Islet of Langerhans (tissue), 1 donor: ENCODE data around the gene ZNF182.
A peak's percentile ranks its signal among the peaks of the same experiment; 100 is the strongest.
"Not testable (repeated sequence)": the region's sequence is repeated elsewhere in the genome, so short reads cannot be mapped to it uniquely, and the experiment has no call there.

Source experiments
- FAIRE-seq: peaks from one replicate; lab custom pipeline; 2011; peaks lifted over from hg19 to GRCh38; lab: Jason Lieb, UNC

ZNF182 gene

GRCh38 chrX:48001260-48001659 is 2.5 kb downstream of the ZNF182 start:
- no peak for FAIRE-seq

DNA sequence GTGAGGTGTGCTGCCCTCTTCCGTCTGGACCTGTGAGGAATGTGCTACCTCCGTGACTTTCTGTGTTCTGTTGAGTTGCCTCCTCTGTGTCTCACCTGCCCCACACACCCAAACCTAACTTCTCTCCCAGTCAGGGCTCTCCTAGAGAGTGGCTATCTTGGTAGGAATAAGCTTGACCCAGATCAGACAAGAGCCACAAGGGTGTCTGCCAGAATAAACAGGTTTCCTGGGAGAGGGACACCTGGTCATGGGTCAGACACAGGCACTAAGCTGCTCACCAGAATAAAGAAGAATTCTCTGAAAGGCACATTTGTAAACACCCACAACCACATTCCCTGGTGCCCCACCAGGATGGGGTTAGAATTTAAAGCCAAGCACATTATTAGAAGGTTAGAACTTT is 11.1 kb downstream of the ZNF182 start:
- no peak for FAIRE-seq

- no peak for FAIRE-seq
Measured at GRCh38 chrX:47992095-47992380, 11.8 kb downstream of the ZNF182 start.

DNA sequence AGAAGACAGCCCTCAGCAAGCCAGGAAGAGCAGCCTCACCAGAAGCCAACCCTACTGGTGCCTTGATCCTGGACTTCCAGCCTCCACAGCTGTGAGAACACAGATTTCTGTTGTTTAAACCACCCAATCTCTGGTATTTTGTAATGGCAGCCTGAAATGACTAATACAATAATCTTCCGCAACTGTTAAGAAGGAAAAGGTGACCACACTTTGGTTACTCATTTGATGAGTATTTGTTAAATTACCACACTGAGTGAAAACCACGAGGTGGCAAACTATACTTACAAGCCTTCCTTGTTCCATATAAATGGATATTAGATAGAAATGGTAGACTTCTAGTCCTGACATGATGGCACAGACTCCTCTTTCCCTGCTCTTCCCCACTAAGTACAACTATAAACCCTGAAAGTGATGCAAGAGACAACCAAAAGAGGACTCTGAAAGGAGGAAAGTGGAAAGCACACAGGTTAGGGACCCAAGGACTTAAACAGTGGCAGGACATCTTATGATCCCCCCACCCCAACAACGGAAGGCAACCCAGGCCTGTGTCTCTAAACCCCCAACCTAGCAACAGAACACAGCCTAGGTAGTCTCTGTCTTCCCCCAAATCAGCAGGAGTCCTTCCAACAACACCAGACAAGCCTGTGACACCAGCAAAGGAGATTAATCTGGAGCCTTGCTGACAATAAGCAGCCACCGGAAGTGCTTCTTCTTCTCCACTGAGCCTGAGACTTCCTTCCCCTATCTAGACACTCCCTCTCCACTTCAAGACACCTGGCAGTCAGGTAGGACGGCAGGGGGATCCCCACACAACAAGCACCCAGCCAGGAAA is 12.3 kb downstream of the ZNF182 start:
- no peak for FAIRE-seq

DNA sequence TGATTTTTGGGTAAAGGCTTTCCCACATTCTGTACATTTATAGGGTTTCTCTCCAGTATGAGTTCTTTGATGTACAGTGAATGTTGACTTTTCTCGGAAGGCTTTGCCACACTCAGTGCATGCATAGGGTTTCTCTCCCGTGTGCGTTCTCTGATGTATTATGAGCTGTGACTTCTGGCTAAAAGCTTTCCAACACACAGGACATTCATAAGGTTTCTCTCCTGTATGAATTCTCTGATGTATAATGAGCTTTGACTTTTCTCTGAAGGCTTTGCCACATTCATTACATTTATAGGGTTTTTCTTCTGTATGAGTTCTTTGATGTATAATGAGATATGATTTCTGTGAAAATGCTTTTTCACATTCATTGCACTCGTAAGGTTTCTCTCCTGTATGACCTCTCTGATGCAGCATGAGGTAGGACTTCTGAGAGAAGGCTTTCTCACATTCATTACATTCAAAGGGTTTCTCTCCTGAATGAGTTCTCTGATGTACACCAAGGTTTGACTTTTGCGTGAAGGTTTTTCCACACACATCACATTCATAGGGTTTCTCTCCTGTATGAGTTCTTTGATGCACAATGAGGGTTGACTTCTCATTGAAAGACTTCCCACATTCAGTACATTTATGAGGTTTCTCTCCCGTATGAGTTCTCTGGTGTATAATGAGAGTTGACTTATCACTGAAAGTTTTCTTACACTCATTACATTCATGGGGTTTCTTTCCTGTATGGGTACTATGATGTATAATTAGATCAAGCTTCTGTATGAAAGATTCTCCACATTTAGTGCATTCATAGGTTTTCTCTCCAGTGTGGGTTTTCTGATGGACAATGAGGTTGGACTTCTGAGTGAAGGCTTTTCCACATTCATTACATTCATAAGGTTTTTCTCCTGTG is 27.3 kb downstream of the ZNF182 start:
- FAIRE-seq = no peak

DNA sequence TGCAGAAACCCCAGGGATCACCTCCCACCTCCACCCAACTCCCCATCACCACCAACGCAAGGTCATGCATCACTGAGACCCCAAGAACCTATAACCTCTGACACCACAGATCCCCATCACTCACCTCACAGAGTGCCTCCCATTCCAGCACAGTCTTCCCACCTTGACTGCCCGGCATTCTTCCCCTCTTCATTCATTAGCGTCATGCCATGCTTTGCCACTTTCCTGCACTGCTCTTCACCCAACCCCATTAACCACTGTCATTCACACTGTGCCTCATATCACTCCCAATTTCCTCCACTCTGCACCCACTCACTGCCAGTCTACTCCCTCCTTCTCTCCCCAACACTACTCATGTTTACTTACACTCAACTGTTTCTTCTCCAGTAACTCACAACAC is 30.6 kb downstream of the ZNF182 start:
- FAIRE-seq = no peak

DNA sequence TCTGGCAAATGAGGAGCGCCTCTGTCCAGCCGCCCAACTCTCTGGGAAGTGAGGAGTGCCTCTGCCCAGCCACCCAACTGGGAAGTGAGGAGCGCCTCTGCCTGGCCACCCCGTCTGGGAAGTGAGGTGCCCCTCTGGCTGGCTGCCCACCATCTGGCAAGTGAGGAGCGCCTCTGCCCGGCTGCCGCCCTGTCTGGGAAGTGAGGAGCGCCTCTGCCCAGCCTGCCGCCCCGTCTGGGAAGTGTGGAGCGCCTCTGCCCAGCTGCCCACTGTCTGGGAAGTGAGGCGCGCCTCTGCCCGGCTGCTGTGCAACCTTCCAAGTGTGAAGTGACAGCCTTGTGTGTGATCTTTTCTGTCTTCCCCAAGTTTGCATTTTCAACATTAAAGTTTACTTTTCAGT is 38.3 kb downstream of the ZNF182 start:
- FAIRE-seq = not testable (repeated sequence)

DNA sequence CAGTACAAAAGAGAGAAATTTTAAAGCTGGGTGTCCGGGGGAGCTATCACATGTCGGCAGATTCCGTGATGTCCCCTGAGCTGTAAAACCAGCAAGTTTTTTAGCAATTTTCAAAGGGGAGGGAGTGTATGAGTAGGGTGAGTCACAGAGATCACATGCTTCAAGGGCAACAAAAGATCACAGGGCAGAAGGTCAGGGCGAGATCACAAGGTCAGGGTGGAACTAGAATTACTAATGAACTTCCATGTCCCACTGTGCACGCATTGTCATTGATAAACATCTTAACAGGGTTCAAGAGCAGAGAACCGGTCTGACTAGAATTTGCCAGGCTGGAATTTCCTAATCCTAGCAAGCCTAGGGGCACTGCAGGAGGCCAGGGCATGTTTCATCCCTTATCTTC is 42.0 kb downstream of the ZNF182 start:
- FAIRE-seq = not testable (repeated sequence)

- FAIRE-seq = no peak
Measured at GRCh38 chrX:47960406-47960805, 43.4 kb downstream of the ZNF182 start.

- FAIRE-seq = no peak
Measured at GRCh38 chrX:47958761-47959342, 44.9 kb downstream of the ZNF182 start.

GRCh38 chrX:47958206-47958605 is 45.6 kb downstream of the ZNF182 start:
- not testable (repeated sequence) for FAIRE-seq

- FAIRE-seq = no peak
Measured at GRCh38 chrX:47956016-47956415, 47.8 kb downstream of the ZNF182 start.

GRCh38 chrX:47955295-47955694 is 48.5 kb downstream of the ZNF182 start:
- FAIRE-seq = not testable (repeated sequence)

GRCh38 chrX:47941423-47941822 is 62.4 kb downstream of the ZNF182 start:
- no peak for FAIRE-seq

- no peak for FAIRE-seq
Measured at GRCh38 chrX:47940448-47940847, 63.3 kb downstream of the ZNF182 start.

DNA sequence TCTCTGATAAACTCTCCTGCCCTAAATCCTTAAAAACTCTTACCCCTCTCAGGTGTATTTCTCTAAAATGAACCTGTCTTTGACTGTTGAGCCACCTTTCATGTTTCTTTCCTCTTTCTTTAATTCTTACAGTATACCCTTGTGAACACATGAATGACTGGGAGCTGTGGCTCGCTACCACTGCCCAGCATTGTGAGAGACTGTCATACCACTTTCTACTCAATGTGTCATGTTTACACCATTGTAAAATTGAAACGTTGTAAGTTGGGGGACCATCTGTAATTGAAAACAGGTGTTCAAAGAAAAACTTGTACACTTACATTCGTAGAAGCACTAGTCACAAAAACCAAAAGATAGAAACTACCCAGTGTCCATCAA is 66.9 kb downstream of the ZNF182 start:
- no peak for FAIRE-seq

GRCh38 chrX:47936224-47936939 is 67.4 kb downstream of the ZNF182 start:
- no peak for FAIRE-seq

DNA sequence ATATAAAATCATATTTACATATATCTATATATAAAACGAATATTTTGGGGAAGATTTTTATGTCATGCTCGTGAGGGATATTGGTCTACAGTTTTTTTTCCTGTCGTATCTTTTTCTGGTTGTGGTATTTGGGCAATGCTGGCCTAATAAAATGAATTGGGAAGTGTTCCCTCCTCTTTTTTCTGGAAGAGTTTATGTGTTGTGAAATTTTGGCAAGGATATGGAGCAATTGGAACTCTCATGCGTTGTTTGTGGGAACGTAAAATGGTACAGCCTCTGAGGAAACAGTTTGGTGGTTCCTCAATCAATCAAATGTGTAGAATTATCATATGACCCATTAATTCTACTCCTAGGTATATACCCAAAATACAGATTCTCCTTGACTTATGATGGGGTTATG is 69.8 kb downstream of the ZNF182 start:
- no peak for FAIRE-seq

DNA sequence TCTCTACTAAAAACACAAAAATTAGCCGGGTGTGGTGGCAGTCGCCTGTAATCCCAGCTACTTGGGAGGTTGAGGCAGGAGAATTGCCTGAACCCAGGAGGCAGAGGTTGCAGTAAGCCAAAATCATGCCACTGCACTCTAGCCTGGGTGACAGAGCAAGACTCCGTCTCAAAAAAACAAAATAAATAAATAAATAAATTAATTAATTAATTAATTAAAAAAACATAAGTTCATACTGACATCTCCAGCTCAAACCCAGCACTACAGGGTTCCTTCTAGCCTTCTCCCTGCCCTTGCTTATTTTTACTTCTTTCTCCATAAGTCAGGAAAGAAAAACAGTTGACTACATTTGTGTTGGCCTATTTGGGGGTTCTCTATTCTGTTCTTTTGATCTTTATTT is 71.8 kb downstream of the ZNF182 start:
- FAIRE-seq = not testable (repeated sequence)

DNA sequence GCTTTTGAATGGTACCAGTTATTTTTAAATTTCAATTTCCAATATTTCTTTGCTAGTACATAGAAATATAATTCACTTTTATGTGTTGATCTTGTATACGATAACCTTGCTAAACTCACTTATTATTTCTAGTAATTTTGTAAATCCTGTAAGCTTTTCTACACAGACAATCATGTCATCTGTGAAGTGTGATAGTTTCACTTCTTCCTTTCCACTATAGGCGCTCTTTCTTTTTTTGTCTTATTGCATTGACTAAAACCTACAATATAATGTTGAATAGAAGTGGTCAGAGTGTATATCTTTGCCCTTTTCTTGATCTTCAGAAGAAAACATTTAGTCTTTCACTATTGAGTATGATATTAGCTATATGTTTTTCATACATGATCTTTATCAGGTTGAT is 76.6 kb downstream of the ZNF182 start:
- FAIRE-seq = peak; percentile 33
